Activated CD8-positive, alpha-beta T cell treated with anti-CD3 and anti-CD28 coated beads for 36 hours (primary cell): ENCODE results near the gene CTDSPL. TPM values are rescaled to one million over a fixed set of nuclear protein-coding genes. Genes with fewer than 3 reads are reported as not detected.
A peak's percentile ranks its signal among the peaks of the same experiment; 100 is the strongest.

ENCODE experiments used
- ATAC-seq: fragments of 200-7000 bp; cut with Tn5 transposase; one replicate; pipeline ENCODE4 v1.10.0; 2021; ENCODE audit warnings: mild to moderate bottlenecking, moderate library complexity
- CTCF ChIA-PET: fragments of 350-600 bp; sonication (Branson Sonifier 250); formaldehyde crosslinking; loops from one replicate; lab custom pipeline; 2021; ENCODE audit warnings: antibody characterized with exemption; lab: Charles Lee
- POLR2A ChIA-PET: fragments of 350-600 bp; sonication (Branson Sonifier 250); formaldehyde crosslinking; loops from one replicate; lab custom pipeline; 2021; ENCODE audit warnings: antibody characterized with exemption; lab: Charles Lee
- DNase-seq: peaks from one replicate; pipeline ENCODE4 v3.0.0-alpha.2; 2020
- H3K27ac Mint-ChIP-seq: one replicate; pipeline ENCODE4 v1.8.0; 2021; ENCODE audit warnings: mild to moderate bottlenecking, mixed read lengths
- H3K27me3 Mint-ChIP-seq: one replicate; pipeline ENCODE4 v1.8.0; 2021; ENCODE audit warnings: mixed read lengths
- H3K36me3 Mint-ChIP-seq: one replicate; pipeline ENCODE4 v1.8.0; 2021; ENCODE audit warnings: low read depth, mixed read lengths
- H3K4me1 Mint-ChIP-seq: one replicate; pipeline ENCODE4 v1.8.0; 2021; ENCODE audit warnings: low read depth, mixed read lengths
- H3K4me3 Mint-ChIP-seq: one replicate; pipeline ENCODE4 v1.8.0; 2021; ENCODE audit warnings: mild to moderate bottlenecking, moderate library complexity, mixed read lengths
- H3K9me3 Mint-ChIP-seq: one replicate; pipeline ENCODE4 v1.8.0; 2021; ENCODE audit warnings: mixed read lengths
- CTCF ChIP-seq: fragments of 200-600 bp; IDR thresholded peaks from one replicate; pipeline ENCODE4 v1.8.0; 2022; ENCODE audit warnings: antibody characterized with exemption, mild to moderate bottlenecking
- intact Hi-C: fragments of 100-400 bp; cut with micrococcal nuclease; formaldehyde crosslinking; loops from one replicate; pipeline ENCODE4 v1.10.0; 2022
- total RNA-seq, 2 experiments: library from RNA; stranded (reverse); gene quantifications; one replicate each; pipeline ENCODE4 v1.2.3, GENCODE V29; 2021

CTDSPL gene
- total RNA-seq, 2 experiments from 2014 or later, result 1.2 to 1.7 TPM

GRCh38 chr3:38003817-38004414, 142.2 kb downstream of the CTDSPL start:
- TF ChIP-seq CTCF, result no peak
- no peak for ATAC-seq
- intact Hi-C loops, result no loop called here
- Mint-ChIP-seq H3K36me3 (peaks cover 20% of the 10 kb centered on the region), H3K27me3 (no peaks in the 10 kb centered on the region), H3K4me1 (peaks cover 23% of the 10 kb centered on the region), H3K4me3 (no peak overlapping the region), H3K27ac (peak overlapping the region; percentile 46), H3K9me3 (no peaks in the 10 kb centered on the region)
- no peak for DNase-seq
- CTCF ChIA-PET, result interaction anchor here (0.8 to 4.1 kb wide), 16 partner anchors 10 to 148 kb away, joined by 3 to 35 read pairs (median 6); partner anchors contain the start of genes ACAA1 and DLEC1
- POLR2A ChIA-PET, result interaction anchor here (1.2 kb wide), 1 partner anchor 35 kb away, joined by 4 read pairs; the partner anchor contains the start of gene DLEC1

DNA sequence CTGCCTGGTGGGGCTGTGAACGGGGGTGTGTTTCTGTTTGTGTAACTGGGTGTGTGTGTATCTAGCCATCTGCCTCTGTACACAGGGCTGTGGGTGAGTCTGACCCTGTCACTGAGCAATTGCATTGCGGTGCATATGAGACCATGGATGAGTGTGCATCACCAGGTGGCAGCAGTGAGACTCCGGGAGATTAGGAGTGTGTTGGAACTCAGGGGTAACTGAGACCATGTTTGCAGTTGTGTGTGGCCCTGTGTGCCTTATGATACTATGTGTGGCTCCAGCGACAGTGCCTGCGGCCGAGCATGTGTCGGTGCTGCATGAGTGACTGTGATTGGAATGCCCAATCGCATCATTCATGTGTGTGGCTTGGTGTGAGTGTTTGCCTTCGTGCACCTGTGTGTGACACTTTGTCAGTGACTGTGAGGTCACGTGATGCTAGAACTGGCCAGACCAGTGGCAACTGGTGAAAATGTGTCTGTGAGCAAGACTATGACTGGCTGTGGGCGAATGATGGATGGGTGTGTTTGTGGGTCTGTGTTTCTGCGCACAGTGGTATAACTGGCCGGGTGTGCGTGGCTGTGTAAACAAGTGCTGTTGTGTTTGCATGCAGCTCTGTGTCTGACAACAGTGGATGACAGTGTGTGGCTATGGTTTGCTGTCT, 142.9 kb downstream of the CTDSPL start:
- H3K27ac Mint-ChIP-seq, result peak overlapping the region; percentile 46
- ChIA-PET CTCF (interaction anchor here (0.8 to 4.1 kb wide), 16 partner anchors 8 to 149 kb away, joined by 3 to 35 read pairs (median 5); partner anchors contain the start of genes ACAA1 and DLEC1), POLR2A (no interaction called here)
- H3K9me3 Mint-ChIP-seq, result no peaks in the 10 kb centered on the region
- H3K4me3 Mint-ChIP-seq, result no peak overlapping the region
- H3K27me3 Mint-ChIP-seq, result no peaks in the 10 kb centered on the region
- peaks cover 17% of the 10 kb centered on the region for H3K36me3 Mint-ChIP-seq
- peak; percentile 49 for TF ChIP-seq CTCF
- peaks cover 17% of the 10 kb centered on the region for H3K4me1 Mint-ChIP-seq
- ATAC-seq (peak; percentile 54), DNase-seq (peak; percentile 78)
- intact Hi-C loops, result no loop called here

DNA sequence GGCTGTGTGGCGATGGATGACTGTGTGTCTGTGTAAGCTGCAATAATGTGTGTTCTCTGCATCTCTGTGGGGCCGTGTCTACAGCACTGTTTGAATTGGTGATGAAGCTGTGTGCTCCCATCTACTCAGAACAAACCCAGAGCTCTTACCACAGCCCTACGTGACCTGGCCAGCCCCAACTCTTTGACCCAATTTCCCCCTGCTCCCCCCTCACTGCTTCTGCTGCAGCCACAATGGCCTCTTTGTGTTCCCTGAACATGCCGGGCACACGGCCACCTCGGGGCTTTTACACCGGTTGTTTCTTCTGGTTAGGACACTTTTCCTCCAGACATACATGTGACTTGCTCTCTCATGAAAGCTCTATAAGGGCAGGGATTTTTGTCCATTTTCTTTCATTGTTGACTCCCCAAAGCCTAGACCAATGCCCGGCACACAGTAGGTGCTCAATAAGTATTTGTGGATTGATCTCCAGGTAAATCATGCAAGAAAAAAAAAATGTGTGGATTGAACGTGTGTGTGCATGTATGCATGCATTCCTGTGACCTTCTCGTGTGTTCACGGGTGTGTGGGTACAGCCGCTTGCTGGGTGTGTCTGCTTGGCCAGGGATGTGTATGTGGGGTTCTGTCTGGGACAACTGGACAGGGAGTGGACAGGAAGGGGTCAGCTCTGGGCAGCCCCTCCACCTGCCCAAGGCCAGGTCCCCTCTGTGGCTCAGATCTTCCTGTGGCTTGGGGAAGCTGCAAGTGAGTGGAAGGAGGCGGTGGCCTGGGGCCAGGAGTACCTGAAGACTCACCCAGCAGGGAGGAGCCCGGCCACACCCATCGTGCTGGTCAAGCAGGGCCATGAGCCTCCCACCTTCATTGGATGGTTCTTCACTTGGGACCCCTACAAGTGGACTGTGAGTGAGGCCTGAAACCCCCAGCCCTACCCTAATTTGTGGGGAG, 143.7 kb downstream of the CTDSPL start:
- intact Hi-C loops, result no loop called here
- peaks cover 14% of the 10 kb centered on the region for H3K36me3 Mint-ChIP-seq
- no peak for ATAC-seq

DNA sequence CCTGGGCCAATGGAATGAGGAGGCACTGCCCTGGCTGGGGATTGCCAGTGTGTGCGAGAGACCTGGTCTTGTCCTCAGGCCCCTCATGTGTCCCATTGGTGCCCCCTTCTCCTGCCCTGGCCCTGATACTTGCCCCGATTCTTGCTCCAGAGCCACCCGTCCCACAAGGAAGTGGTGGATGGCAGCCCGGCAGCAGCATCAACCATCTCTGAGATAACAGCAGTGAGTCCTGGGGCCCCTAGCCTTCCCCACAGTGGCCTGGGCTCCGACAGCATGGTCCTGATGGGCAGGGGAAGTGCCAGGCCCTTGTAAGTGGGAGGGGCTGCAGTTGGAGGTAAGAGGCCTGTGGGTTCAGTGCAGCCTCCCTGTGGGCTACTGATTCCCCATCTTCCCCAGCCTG, 144.4 kb downstream of the CTDSPL start:
- POLR2A ChIA-PET, result interaction anchor here (0.9 kb wide), 1 partner anchor 16 kb away, joined by 3 read pairs; no protein-coding TSS in a partner anchor
- intact Hi-C loops, result no loop called here
- Mint-ChIP-seq H3K4me1 (peaks cover 15% of the 10 kb centered on the region), H3K27me3 (no peaks in the 10 kb centered on the region), H3K4me3 (no peak overlapping the region), H3K9me3 (no peaks in the 10 kb centered on the region), H3K36me3 (peaks cover 14% of the 10 kb centered on the region), H3K27ac (no peak overlapping the region)
- ATAC-seq (no peak), DNase-seq (no peak)
- TF ChIP-seq CTCF, result no peak
- CTCF ChIA-PET, result interaction anchor here (1.1 to 1.5 kb wide), 2 partner anchors 31 to 152 kb away, joined by 3 to 4 read pairs; no protein-coding TSS in a partner anchor

More for the DNA sequence above, 143.7 kb downstream of the CTDSPL start:
- Mint-ChIP-seq H3K4me3 (no peak overlapping the region), H3K9me3 (no peaks in the 10 kb centered on the region), H3K4me1 (peaks cover 15% of the 10 kb centered on the region), H3K27ac (no peak overlapping the region), H3K27me3 (no peaks in the 10 kb centered on the region)
- ChIA-PET POLR2A (interaction anchor here (0.6 kb wide), 1 partner anchor 116 kb away, joined by 3 read pairs; no protein-coding TSS in a partner anchor), CTCF (interaction anchor here (0.9 to 1.5 kb wide), 4 partner anchors 8 to 31 kb away, joined by 3 to 4 read pairs (median 3); no protein-coding TSS in a partner anchor)
- no peak for DNase-seq
- no peak for TF ChIP-seq CTCF
